Amygdala (tissue), 56 donors: ENCODE measurements around the gene CPED1.
A peak's percentile ranks its signal among the peaks of the same experiment; 100 is the strongest.

ENCODE experiments used
- DNase-seq, 56 donors: peaks; one replicate each; lab custom pipeline; 2025; lab: John Stamatoyannopoulos, UW

The CPED1 gene

DNA sequence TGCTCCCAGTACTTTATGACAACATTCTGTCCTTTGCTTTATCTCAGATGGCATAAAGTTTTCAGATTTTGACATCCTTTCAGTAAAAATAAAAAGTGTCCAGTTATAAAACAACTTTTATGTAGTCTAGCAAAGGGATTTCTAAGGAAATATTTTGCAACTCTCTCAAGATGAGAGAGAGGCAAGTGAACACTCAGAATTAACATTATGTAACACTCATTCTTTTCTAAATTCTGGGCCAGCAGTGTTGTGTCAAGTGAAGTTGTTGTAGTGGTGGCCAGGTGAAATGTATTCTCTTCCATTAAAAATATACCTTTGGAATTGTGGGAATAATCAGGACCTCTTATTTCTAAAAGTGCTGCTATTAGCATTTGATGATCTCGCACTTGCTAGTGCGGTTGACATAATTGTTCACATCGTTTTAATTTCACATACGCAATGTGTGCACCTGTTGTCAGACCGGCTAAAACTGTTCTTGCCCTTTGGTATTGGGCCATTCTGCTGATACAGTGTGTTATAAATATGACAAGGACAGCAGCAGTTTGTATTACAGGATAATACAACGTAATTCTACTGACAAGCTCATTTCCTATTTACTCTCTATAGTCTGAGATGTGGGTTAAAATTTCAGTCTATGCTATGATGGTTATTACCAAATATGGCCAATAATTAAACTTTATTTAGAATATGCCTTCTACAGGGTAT lies 23.8 kb downstream of the CPED1 start:
- no peak for DNase-seq

DNA sequence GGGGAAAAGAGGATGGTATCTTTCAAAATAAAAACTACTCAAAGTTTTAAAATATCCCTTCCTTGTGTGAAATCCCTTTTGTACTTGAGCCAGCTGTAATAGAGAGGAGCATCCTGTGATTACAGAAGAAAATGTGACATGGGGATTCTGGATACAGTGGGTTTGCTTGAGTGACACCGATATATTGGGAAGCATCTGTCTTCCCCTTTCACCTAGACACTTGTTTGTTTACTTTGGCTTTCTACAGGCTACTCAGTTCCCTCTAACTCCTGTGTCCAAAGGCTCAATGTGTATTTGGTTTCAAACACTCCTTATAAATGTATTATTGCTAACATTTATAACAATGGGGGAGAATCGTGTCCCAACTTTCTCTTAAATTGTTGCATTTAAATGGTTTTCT lies 24.4 kb downstream of the CPED1 start:
- DNase-seq, result no peak

DNA sequence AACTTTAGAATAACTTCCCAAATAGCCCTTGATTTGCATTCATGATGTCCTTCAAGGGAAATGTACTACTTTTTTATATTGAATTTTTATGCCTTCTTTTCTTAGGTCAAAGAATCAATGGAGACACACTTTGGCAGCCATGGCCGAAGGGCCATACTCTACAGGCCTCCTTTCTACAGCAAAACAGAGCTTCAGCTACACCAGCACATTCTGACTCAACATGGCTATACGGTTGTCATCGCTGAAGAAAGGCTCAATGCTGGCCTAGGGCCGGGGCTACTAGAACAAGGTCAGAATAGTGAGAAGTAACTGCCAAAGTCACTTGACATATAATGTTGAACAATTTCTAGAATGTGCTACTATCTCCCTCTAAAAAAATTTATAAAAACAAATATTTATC lies 27.0 kb downstream of the CPED1 start:
- no peak for DNase-seq

DNA sequence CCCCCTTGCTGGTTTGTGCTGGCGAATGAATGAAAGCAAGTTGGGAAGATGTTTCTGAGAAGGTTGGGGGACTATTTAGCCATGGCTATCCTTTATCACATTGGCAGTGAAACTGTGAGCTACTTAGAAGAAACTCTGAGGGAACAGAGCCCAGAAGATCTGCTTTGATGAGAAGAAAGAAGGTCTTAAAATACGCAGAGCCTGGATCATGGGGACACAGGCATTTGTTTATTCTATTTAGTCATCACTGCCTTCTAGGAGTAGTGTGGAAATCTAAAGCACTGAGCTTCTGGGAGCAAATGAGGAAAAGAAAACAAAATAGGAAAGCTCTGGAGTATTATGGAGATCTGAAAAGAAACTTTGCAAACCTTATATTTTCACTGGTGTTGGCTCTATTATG lies 28.5 kb downstream of the CPED1 start:
- DNase-seq, result no peak

DNA sequence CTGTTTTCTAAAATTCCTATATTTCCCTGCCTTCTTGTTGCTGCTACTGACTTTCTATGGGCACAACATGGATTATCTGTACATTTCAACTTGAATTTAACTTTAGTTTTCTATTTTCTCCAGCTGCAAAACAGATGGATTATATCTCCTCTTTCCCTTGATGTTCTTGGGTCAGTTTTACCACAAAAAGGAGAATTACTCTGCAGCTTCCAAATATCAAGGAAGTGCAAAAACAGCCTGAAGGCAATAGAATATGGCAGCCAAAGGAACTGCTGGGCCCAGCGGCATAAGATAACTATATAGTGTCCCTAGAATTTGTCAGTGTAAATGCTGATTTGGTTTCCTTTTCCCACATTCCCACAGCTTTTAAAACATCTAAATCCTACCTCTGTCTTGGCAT lies 29.1 kb downstream of the CPED1 start:
- DNase-seq, result no peak

DNA sequence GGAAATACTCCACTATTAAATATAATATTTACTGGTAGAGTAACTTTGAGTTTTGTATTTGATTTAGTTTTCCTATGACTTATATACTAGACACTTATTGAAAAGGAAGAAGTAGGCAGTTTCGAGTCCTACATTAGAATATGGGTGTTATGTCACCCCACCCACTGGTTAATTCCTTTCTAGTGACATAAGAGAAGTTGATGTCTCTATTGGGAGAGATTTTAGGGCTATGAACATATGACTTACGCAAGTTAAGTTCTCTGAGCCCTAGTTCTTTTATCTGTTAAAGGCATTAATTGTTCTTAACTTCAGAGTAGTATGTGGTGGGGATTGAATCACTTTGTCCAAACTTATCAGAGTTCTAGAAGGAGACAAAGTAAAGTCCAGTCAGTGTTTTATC lies 30.5 kb downstream of the CPED1 start:
- no peak for DNase-seq

DNA sequence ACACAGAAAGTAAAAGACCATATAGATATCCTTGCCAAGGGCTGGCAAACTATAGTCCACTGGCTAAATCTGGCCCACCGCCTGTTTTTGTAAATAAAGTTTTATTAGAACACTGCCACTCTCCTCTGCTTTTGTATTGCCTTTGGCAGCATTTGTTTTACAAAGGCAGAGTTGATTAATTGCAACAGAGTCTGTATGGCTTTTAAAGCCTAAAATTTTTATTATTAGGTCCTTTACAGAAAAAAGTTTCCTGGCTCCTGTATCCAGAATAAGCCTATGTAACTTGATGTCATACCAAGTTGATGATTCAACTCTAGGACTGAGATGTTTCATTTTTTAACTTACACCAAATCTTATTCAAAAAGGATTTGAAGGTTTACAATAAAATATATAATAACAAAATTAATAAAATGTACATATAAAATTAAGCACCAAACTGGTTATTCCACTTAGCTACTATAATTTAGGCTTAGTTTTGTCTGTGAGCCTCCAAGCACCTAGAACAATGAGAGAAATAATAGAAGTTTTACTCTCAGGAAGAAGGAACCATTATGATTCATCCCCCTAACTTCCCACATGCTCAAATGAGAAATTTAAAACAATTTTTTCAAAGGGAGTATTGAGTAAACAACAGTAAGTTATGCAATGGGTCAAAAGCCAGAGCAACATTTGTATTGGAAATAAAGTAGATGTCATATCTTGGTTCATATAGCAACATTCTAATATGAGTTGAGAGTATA lies 31.9 kb downstream of the CPED1 start:
- no peak for DNase-seq

DNA sequence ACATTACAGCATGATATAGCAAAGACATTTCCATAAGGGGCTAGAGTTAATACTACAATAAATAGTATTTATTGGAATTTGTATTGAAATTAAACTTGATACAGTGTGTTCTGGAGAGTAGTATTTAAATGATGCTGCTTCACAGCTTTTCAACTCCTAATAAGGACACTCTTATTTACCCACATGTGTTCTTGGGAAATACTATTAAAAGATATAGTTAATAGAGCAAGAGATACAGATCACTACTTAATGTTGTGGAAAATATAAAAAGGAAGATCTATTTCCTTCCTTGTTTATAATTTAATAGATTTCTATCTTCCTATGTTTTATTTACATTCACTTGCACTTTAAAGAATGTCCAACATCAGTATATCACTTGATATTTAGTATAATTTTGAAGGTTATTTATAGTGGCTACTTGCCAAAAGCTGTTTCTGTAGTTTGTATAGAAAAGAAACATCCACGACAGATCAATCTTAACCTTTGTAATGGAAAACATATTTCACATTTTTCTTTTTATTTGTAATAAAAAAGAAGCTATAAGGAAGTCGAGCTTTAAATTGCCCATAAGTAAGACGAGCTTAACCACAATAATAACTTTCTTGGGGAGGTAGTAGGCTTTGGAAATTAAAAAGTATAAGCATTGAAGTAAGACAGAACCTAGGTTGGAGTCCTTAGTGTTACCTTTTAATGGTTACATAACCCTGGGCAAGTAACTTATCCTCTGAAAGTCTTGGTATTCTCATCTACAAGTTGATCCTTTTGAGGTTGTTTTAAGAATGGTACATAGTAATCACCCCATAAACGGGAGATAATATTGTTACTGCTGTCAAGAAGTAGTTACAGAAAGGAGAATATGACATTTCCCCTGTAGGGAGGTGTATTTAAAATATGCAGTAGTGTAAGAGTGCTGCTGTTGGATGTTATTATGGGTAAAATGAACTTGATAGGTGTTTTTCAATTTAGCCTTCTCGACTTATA lies 32.8 kb downstream of the CPED1 start:
- DNase-seq, result no peak

DNA sequence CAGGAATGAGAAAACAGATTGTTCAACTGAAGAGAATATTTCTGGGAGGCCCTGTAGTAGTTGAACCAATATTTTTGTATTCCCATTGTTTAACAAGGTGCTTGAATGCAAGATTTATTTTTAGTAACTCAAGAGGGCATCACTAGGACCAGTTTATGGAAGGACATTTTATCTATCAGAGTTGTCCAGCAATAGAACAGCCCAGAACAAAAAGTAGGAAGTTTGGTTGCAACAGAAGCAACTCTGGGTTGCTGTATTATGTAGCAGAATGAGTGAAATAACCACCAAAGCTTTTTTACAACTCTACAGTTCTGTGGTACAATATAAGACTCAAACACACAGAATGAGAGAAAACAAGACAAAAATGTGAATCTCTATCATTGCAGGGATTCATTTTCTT lies 34.7 kb downstream of the CPED1 start:
- DNase-seq, result no peak

DNA sequence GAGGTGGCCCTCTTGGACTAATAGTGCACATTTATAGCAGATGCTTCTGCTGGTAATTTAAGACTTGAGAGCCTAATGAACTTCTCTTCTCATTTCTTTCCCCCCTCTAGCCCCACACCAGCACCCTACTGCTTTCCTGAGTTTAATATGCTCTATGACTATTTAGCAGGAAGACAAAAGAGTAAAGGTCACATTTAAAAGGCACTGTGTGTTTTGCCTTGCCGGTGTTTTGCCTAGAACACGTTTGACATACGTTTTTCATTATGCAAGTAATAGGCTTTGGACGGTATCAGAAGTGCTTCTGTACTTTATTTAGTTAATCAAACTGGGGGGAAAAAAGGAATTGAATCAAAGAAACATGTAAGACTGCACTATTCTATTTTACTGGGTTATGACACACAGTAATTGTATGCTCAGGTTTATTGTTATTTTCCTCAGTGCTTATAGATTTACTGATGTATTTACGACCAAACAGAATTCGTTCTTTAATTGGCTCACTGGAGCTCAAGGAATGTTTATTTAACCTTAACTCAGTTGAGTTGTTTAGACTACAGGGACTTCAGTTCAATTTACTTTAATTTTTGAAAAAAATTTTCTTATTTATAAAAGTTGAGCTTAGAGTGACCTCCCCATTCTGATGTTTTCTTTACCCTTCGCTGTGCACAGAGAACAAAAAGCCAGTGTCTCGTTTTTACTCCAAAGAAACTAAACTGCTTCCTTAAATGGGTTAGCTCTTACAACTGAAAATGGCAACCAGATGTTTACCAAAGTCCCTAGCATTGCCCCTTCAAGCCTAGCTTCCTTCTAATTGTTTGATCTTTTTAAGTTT lies 35.4 kb downstream of the CPED1 start:
- no peak for DNase-seq

DNA sequence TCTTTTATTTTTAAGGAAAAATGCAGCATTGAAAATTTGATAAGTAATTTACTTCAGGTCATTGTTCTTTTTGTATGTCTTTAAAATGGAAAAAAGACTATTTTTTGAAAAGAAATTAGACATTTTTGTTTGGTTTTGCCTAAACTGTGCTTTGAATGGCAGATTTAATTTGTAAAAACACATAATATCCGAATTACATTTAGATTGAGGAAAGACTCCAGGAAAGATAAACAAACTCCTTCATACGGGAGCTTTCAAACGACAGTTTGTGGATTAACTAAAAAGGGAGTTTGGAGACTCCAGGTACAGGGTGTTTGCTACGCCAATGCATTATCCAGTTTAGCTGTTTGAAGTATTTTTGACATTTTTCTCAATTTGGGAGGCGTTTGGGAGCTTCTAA lies 36.1 kb downstream of the CPED1 start:
- DNase-seq, result no peak

DNA sequence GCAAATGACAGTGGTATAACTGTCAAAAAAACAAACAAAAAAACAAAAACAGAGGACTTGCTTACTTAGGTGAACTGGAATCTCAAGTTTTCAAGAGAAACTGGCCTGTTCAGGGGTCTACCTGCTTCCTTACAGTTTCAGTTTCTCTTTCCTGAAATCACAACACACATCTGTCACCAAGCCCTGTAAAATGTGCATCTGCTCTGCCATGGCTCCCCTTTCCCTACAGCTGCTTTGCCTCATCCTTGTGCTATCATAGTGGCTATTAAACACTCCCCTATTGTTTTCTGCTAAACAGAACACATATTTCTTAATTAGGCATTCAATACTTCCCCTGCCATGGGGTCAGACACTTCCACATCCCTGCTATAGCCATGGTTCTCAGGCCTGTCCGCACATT lies 37.6 kb downstream of the CPED1 start:
- no peak for DNase-seq

DNA sequence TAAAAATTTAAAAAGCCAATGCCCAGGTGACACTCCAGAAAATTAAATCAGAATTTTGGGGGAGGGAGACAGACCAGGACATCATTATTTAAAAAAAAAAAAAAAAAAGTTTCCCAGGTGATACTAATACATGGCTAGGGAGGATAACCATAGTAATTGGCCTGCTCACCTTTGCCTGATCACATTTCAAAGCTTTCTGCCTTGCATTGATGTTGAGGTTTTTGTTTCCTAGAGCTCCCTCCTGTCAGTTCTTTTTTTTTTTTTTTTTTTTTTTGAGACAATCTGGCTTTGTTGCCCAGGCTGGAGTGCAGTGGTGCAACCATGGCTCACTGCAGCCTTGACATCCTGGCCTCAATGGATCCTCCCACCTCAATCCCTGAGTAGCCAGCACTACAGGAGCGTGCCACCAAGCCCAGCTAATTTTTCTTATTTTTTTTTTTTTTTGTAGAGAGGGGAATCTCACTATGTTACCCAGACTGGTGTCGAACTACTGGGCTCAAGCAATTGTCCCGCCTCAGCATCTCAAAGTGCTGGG lies 38.1 kb downstream of the CPED1 start:
- no peak for DNase-seq

DNA sequence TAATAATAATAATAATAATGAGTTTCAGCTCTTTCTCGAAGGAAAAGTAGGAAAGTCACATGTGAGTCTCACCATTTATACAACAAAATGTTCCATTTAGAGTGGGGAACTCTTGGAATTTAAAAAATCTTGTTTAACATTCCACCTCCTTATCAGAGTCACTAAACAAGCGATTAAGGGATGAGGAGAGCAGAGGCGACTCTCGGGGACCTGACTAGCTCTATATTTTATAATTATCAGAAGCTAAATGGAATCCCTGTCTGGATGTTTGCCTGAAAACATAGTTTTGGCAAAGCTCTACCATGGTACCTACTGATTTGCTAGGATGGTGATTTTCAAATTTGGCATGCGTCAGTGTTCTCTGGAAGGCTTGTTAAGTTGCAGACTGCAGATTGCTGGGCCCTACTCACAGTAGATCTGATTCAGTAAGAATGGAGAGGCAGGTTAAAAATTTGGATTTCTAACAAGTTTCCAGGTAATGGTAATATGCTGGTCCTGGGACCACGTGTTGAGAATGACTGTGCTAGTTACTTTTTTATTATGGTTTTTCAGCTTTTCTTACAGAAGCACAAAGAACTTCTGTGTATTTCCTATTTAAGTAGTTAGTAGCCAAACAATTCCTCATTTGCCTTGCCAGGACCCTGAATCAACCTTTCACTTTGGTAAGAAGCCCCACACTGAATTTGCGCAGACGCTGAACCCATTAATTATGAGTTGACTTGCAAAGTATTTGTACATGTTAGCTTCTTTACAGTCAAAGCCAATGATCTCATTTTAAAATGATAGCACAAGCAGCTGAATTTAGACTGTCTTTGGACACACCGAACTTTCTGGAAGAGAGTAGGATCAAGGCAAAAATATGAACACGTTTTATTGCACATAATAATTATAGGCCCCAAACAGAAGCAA lies 39.5 kb downstream of the CPED1 start:
- no peak for DNase-seq

DNA sequence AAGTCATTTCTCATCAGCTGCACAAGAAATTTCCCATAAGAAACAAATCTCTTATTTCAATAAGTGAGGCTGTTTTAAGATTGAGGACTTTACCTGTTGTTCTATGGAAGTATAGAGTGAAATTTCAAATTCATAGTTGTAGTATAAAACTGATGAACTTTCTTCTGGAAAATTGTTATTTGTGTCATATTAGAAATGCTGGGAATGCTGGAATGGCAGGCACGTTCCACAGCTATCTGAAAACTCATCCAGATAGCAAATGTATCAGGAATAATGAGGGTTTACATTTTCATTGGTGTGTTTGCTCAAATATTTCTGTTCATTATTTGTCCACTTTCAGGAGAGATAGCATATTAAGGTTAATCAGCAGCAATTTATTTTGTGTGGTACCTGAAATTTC lies 40.8 kb downstream of the CPED1 start:
- no peak for DNase-seq

DNA sequence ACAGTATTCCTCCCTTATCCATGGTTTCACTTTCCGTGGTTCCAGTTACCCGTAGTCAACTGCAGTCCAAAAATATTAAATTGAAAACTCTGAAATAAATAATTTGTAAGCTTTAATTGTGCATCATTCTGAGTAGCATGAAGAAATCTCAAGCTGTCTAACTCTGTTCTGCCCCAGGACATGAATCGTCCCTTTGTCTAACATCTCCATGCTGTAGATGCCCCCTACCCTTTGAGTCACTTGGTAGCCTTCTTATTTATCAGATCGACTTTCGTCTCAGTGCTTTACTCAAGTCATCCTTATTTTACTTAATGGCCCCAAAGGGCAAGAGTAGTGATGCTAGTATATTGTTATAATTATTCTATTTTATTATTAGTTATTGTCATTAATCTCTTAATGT lies 41.8 kb downstream of the CPED1 start:
- DNase-seq, result no peak

DNA sequence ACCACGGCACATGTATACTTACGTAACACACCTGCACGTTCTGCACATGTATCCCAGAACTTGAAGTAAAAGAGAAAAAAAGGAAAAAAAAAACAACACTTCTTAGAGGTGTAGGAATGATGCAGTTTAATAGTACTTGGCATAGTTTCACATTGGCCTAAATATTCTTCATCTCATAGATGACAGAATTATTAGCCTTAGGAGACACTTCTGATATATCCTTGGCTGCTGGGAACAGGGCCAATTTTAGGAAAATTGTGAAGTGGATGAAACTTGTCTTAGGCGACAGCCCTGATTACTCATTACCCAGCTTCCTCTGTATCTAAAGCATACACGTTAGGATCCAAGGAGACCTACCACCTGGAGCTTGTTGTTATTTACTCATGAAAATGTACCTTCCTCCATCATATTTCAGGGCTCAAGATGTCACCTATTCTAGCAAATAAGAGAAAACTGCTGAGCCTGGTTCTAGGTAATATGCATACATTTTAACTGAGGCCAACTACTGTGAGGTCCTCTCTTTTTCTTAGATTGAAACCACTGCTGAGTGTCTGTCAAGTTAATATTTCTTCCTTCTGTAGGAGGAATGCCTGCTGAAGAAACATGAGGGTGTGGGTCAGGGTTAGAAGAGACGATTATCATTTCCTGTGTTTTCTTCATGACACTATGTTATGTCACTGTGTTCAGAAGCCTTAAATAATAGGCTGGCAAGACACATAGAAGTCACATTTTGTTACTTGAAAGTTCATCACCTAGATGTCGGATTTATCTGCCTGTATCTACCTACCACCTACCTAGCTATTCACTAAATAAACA lies 44.3 kb downstream of the CPED1 start:
- DNase-seq, result peak in 2 of 56 donors; percentile 1 to 5

DNA sequence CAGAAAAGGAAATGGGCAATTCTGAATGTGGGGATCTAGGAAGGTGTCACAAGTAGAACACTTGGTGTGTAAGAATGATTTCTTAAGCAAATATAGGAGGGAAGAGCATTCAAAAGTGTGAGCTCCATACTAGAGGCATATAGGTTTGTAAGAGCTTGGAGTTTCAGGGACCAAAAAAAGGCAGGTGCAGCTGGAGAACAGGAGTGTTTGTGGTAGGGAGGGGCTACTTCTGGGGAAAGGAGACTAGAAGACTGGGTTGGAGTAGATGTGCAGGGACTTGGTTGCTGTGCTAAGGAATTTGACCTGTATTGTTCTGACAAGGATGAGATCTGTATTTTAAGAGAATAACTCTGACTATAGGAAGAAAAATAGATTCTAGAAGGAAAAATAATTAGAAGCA lies 46.4 kb downstream of the CPED1 start:
- DNase-seq, result no peak
